H9 (cell line): Measurements from ENCODE around the gene TMED10. TPM values are rescaled to one million over a fixed set of nuclear protein-coding genes. Genes with fewer than 3 reads are reported as not detected.

Experiments
- DNase-seq: peaks from one replicate; pipeline ENCODE4 v3.0.0-alpha.2; 2017
- H2AFZ ChIP-seq: one replicate; pipeline ENCODE4 v1.6.1; 2013; ENCODE audit warnings: mild to moderate bottlenecking, low read length, control low read depth, moderate library complexity
- H2AK5ac ChIP-seq: 2 replicates; pipeline ENCODE4 v1.6.1; 2013; ENCODE audit warnings: low read length, control low read depth, mixed read lengths; ENCODE audit not compliant: insufficient read length
- H2BK120ac ChIP-seq: one replicate; pipeline ENCODE4 v1.6.1; 2013; ENCODE audit warnings: low read depth, mild to moderate bottlenecking, low read length, control low read depth, inconsistent platforms; ENCODE audit not compliant: poor library complexity, severe bottlenecking
- H2BK12ac ChIP-seq: 2 replicates; pipeline ENCODE4 v1.6.1; 2013; ENCODE audit warnings: low read length, control low read depth, mixed read lengths, low read depth; ENCODE audit not compliant: insufficient read length
- H2BK15ac ChIP-seq: 2 replicates; pipeline ENCODE4 v1.6.1; 2013; ENCODE audit warnings: low read depth, low read length, control low read depth
- H2BK20ac ChIP-seq: one replicate; pipeline ENCODE4 v1.6.1; 2013; ENCODE audit warnings: low read depth, mild to moderate bottlenecking, low read length, control low read depth, inconsistent platforms; ENCODE audit not compliant: poor library complexity, severe bottlenecking
- H2BK5ac ChIP-seq: 2 replicates; pipeline ENCODE4 v1.6.1; 2013; ENCODE audit warnings: low read length, control low read depth, mixed read lengths; ENCODE audit not compliant: insufficient read length
- H3K14ac ChIP-seq: 2 replicates; pipeline ENCODE4 v1.6.1; 2013; ENCODE audit warnings: low read length, control low read depth; ENCODE audit not compliant: insufficient read depth
- H3K18ac ChIP-seq: 2 replicates; pipeline ENCODE4 v1.6.1; 2013; ENCODE audit warnings: low read depth, mild to moderate bottlenecking, mixed read lengths, low read length, control low read depth; ENCODE audit not compliant: insufficient read length
- H3K23ac ChIP-seq: 2 replicates; pipeline ENCODE4 v1.6.1; 2013; ENCODE audit warnings: low read length, control low read depth, mixed read lengths, low read depth; ENCODE audit not compliant: insufficient read length
- H3K23me2 ChIP-seq: 2 replicates; pipeline ENCODE4 v1.6.1; 2013; ENCODE audit warnings: low read depth, mild to moderate bottlenecking, mixed read lengths, low read length, control low read depth; ENCODE audit not compliant: insufficient read length, poor library complexity, severe bottlenecking
- H3K27ac ChIP-seq: 2 replicates; pipeline ENCODE4 v1.5.1; 2013; ENCODE audit warnings: low read length, control low read depth, mixed read lengths, low read depth; ENCODE audit not compliant: insufficient read length
- H3K27me3 ChIP-seq: 2 replicates; pipeline ENCODE4 v1.6.1; 2013; ENCODE audit warnings: low read length, control low read depth, inconsistent platforms; ENCODE audit not compliant: insufficient read depth
- H3K4ac ChIP-seq: 2 replicates; pipeline ENCODE4 v1.6.1; 2013; ENCODE audit warnings: low read depth, mild to moderate bottlenecking, control low read depth, inconsistent platforms, low read length, moderate library complexity
- H3K4me1 ChIP-seq: 2 replicates; pipeline ENCODE4 v1.6.1; 2013; ENCODE audit warnings: low read length, control low read depth, inconsistent platforms; ENCODE audit not compliant: insufficient read depth
- H3K4me2 ChIP-seq: 2 replicates; pipeline ENCODE4 v1.6.1; 2013; ENCODE audit warnings: low read length, control low read depth, mixed read lengths; ENCODE audit not compliant: insufficient read length, insufficient read depth
- H3K56ac ChIP-seq: 2 replicates; pipeline ENCODE4 v1.6.1; 2013; ENCODE audit warnings: low read depth, mild to moderate bottlenecking, mixed read lengths, low read length, control low read depth; ENCODE audit not compliant: insufficient read length
- H3K79me1 ChIP-seq: 2 replicates; pipeline ENCODE4 v1.6.1; 2013; ENCODE audit warnings: low read depth, mild to moderate bottlenecking, moderate library complexity, low read length, control low read depth, inconsistent platforms; ENCODE audit not compliant: insufficient read depth, poor library complexity, severe bottlenecking
- H3K79me2 ChIP-seq: 2 replicates; pipeline ENCODE4 v1.6.1; 2013; ENCODE audit warnings: low read length, control low read depth, inconsistent platforms; ENCODE audit not compliant: insufficient read depth
- H3K9ac ChIP-seq: 2 replicates; pipeline ENCODE4 v1.6.1; 2013; ENCODE audit warnings: low read length, control low read depth, mixed read lengths; ENCODE audit not compliant: insufficient read length; ENCODE audit errors: extremely low read depth
- H3K9me3 ChIP-seq: one replicate; pipeline ENCODE4 v1.6.1; 2013; ENCODE audit warnings: low read depth, low read length, inconsistent platforms; ENCODE audit not compliant: control insufficient read depth
- H3T11ph ChIP-seq: one replicate; pipeline ENCODE4 v1.6.1; 2013; ENCODE audit warnings: mild to moderate bottlenecking, low read length, control low read depth, inconsistent platforms
- H4K20me1 ChIP-seq: one replicate; pipeline ENCODE4 v1.6.1; 2013; ENCODE audit not compliant: control insufficient read depth, insufficient read length, insufficient read depth
- H4K5ac ChIP-seq: 2 replicates; pipeline ENCODE4 v1.6.1; 2013; ENCODE audit warnings: low read depth, mild to moderate bottlenecking, mixed read lengths, low read length, control low read depth; ENCODE audit not compliant: insufficient read length
- H4K8ac ChIP-seq: replicated peaks from 2 replicates; pipeline ENCODE4 v1.6.1; 2013; ENCODE audit warnings: low read length, control low read depth, mixed read lengths, low read depth; ENCODE audit not compliant: insufficient read length
- H4K91ac ChIP-seq: 2 replicates; pipeline ENCODE4 v1.6.1; 2013; ENCODE audit warnings: low read depth, mild to moderate bottlenecking, moderate library complexity, mixed read lengths, low read length, control low read depth; ENCODE audit not compliant: insufficient read length
- H3K27ac Mint-ChIP-seq, 3 experiments: 2 replicates in 2 of 3; 3 replicates in 1 of 3; pipeline ENCODE4 v1.8.0; 2020 to 2021; ENCODE audit warnings: mixed read lengths in 3 of 3, mild to moderate bottlenecking in 1 of 3, moderate library complexity in 1 of 3
- H3K27me3 Mint-ChIP-seq: 2 replicates; pipeline ENCODE4 v1.8.0; 2021; ENCODE audit warnings: low read depth, mild to moderate bottlenecking, moderate library complexity, mixed read lengths
- H3K36me3 Mint-ChIP-seq, 3 experiments: 2 replicates in 2 of 3; 3 replicates in 1 of 3; pipeline ENCODE4 v1.8.0; 2020 to 2021; ENCODE audit warnings: low read depth in 3 of 3, mixed read lengths in 3 of 3; ENCODE audit not compliant: insufficient read depth in 1 of 3
- H3K4me1 Mint-ChIP-seq, 2 experiments: 2 replicates each; pipeline ENCODE4 v1.8.0; 2020; ENCODE audit warnings: mixed read lengths in 2 of 2
- H3K4me3 Mint-ChIP-seq, 2 experiments: 2 replicates in 1 of 2; 3 replicates in 1 of 2; pipeline ENCODE4 v1.8.0; 2020 to 2021; ENCODE audit warnings: mild to moderate bottlenecking in 2 of 2, mixed read lengths in 2 of 2, moderate library complexity in 1 of 2
- H3K9me3 Mint-ChIP-seq, 2 experiments: 2 replicates in 1 of 2; 3 replicates in 1 of 2; pipeline ENCODE4 v1.8.0; 2020; ENCODE audit warnings: mild to moderate bottlenecking in 2 of 2, mixed read lengths in 2 of 2, moderate library complexity in 1 of 2
- CTCF ChIP-seq: fragments of 200-600 bp; sonication (generic); conservative IDR thresholded peaks from 3 replicates; pipeline ENCODE4 v1.8.0; 2021; ENCODE audit warnings: antibody characterized with exemption, mild to moderate bottlenecking
- WGBS: extraction: QIAGEN DNeasy Blood & Tissue Kit; methylation state at CpG from one replicate; pipeline ENCODE4 v1.1.7; 2013; ENCODE audit warnings: missing lambda C conversion rate, low lambda C conversion rate, mixed read lengths; ENCODE audit not compliant: insufficient read length; ENCODE audit errors: extremely low coverage; 5-methylcytosine and 5-hydroxymethylcytosine counted together
- total RNA-seq: library from RNA; stranded (reverse); gene quantifications from 2 replicates; pipeline ENCODE4 v1.2.1, GENCODE V29; 2021

Gene TMED10
- total RNA-seq, 1 experiment from 2014 or later: 176 TPM

DNA sequence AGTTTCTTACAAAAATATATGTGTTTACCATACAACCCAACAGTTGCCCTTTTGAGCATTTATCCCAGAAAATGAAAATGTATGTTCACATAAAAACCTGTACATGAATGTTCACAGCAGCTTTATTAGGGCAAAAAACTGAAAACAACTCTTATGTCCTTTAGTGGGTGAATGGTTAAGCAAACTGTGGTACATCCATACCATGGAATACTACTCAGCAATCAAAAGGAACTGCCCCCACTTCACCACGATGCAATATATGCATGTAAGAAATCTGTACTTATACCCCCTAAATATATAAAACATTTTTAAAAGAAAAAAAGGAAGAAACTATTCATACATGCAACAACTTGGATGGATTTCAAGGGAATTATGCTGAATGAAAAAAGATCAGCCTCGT lies 42.8 kb downstream of the TMED10 start:
- TF ChIP-seq CTCF: no peak
- Histone ChIP-seq H3K79me1 (no peaks in the 10 kb centered on the region), H3K9me3 (no peaks in the 10 kb centered on the region), H2BK15ac (no peak overlapping the region), H2AK5ac (no peak overlapping the region), H3K23me2 (no peaks in the 10 kb centered on the region), H3K4ac (no peak overlapping the region), H2BK5ac (no peak overlapping the region), H4K8ac (no peak overlapping the region), H3T11ph (no peak overlapping the region), H2BK120ac (no peak overlapping the region), H2BK20ac (no peak overlapping the region), H3K14ac (no peak overlapping the region), H3K79me2 (no peaks in the 10 kb centered on the region), H2BK12ac (no peak overlapping the region), H3K23ac (no peak overlapping the region), H3K56ac (no peak overlapping the region), H3K27ac (no peak overlapping the region), H2AFZ (no peak overlapping the region), H3K9ac (no peak overlapping the region), H4K91ac (no peak overlapping the region), H4K20me1 (no peaks in the 10 kb centered on the region), H3K4me1 (no peaks in the 10 kb centered on the region), H3K18ac (no peak overlapping the region), H3K27me3 (no peaks in the 10 kb centered on the region), H4K5ac (no peak overlapping the region), H3K4me2 (no peak overlapping the region)
- DNase-seq: no peak
- H3K36me3 Mint-ChIP-seq: peaks cover 30 to 32% (median 31%) of the 10 kb centered on the region in 3 experiments
- no peaks in the 10 kb centered on the region for H3K4me1 Mint-ChIP-seq
- no peak overlapping the region; a peak in 1 of 7 replicates for H3K27ac Mint-ChIP-seq
- peaks cover 5 to 9% of the 10 kb centered on the region in 2 experiments for H3K9me3 Mint-ChIP-seq
- no peak overlapping the region for H3K4me3 Mint-ChIP-seq
- H3K27me3 Mint-ChIP-seq: no peaks in the 10 kb centered on the region
- no CpG with 5 or more reads among the region's 2 CpGs for WGBS
